KMS-11 (cell line): ENCODE data around the gene PLK1.

Experiments
- H2AFZ ChIP-seq: fragments of 200-600 bp; sonication (generic); 2 replicates; pipeline ENCODE4 v1.6.1; 2016; ENCODE audit warnings: antibody characterized with exemption, mixed run types, low read depth
- H3K27ac ChIP-seq: fragments of 200-600 bp; sonication (generic); 2 replicates; pipeline ENCODE4 v1.6.1; 2016; ENCODE audit warnings: mild to moderate bottlenecking, mixed run types
- H3K27me3 ChIP-seq: fragments of 200-600 bp; sonication (generic); 2 replicates; pipeline ENCODE4 v1.6.1; 2017; ENCODE audit warnings: mild to moderate bottlenecking, low read depth, mixed run types, moderate library complexity; ENCODE audit not compliant: insufficient read depth
- H3K36me3 ChIP-seq: fragments of 200-600 bp; sonication (generic); 2 replicates; pipeline ENCODE4 v1.6.1; 2017; ENCODE audit warnings: mild to moderate bottlenecking, mixed run types; ENCODE audit not compliant: insufficient read depth
- H3K4me1 ChIP-seq: fragments of 200-600 bp; sonication (generic); 2 replicates; pipeline ENCODE4 v1.6.1; 2016; ENCODE audit warnings: mild to moderate bottlenecking, low read depth, mixed run types; ENCODE audit not compliant: poor library complexity, severe bottlenecking
- H3K4me2 ChIP-seq: fragments of 200-600 bp; sonication (generic); 2 replicates; pipeline ENCODE4 v1.7.0; 2016; ENCODE audit warnings: mild to moderate bottlenecking, mixed run types
- H3K4me3 ChIP-seq: fragments of 200-600 bp; sonication (generic); IDR thresholded peaks from 2 replicates; pipeline ENCODE4 v1.6.1; 2017; ENCODE audit warnings: low read depth, low read length, mixed read lengths; ENCODE audit not compliant: insufficient read depth
- H3K79me2 ChIP-seq: fragments of 200-600 bp; sonication (generic); 2 replicates; pipeline ENCODE4 v1.6.1; 2016; ENCODE audit warnings: low read depth, mixed run types; ENCODE audit not compliant: insufficient read depth
- H3K9ac ChIP-seq: fragments of 200-600 bp; sonication (generic); 2 replicates; pipeline ENCODE4 v1.6.1; 2016; ENCODE audit warnings: mild to moderate bottlenecking, mixed run types
- H4K20me1 ChIP-seq: fragments of 200-600 bp; sonication (generic); 2 replicates; pipeline ENCODE4 v1.6.1; 2016; ENCODE audit warnings: mild to moderate bottlenecking, mixed run types; ENCODE audit not compliant: insufficient read depth
- CTCF ChIP-seq: fragments of 200-600 bp; sonication (generic); conservative IDR thresholded peaks from 2 replicates; pipeline ENCODE4 v1.6.1; 2017; ENCODE audit warnings: low read depth, mild to moderate bottlenecking, antibody characterized with exemption, low read length, moderate library complexity, mixed read lengths

Gene PLK1

GRCh38 chr16:23651943-23652468 lies 26.7 kb upstream of the PLK1 start:
- H3K27ac ChIP-seq, result no peak overlapping the region
- no peak overlapping the region for H3K4me2 ChIP-seq
- no peaks in the 10 kb centered on the region for H3K27me3 ChIP-seq
- no peak overlapping the region for H3K4me3 ChIP-seq
- no peak overlapping the region for H2AFZ ChIP-seq
- TF ChIP-seq CTCF, result no peak
- peaks cover 23% of the 10 kb centered on the region for H3K79me2 ChIP-seq
- H3K4me1 ChIP-seq, result peaks cover 9% of the 10 kb centered on the region
- H3K36me3 ChIP-seq, result 0 out of 2 replicates have a peak, but pooled peaks cover 8% of the 10 kb centered on the region
- H3K9ac ChIP-seq, result no peak overlapping the region
- no peaks in the 10 kb centered on the region for H4K20me1 ChIP-seq

GRCh38 chr16:23663918-23664317 lies 14.8 kb upstream of the PLK1 start:
- Histone ChIP-seq H3K4me2 (no peak overlapping the region), H3K9ac (no peak overlapping the region), H2AFZ (no peak overlapping the region), H3K79me2 (no peaks in the 10 kb centered on the region), H4K20me1 (no peaks in the 10 kb centered on the region), H3K36me3 (peaks cover 7% of the 10 kb centered on the region; the same call in 1 of the 2 replicates), H3K27me3 (no peaks in the 10 kb centered on the region), H3K4me1 (no peaks in the 10 kb centered on the region), H3K4me3 (no peak overlapping the region), H3K27ac (no peak overlapping the region)
- no peak for TF ChIP-seq CTCF

GRCh38 chr16:23666571-23667354 lies 11.9 kb upstream of the PLK1 start:
- Histone ChIP-seq H3K4me3 (no peak overlapping the region), H3K4me1 (no peaks in the 10 kb centered on the region), H3K4me2 (no peak overlapping the region), H3K36me3 (no peaks in the 10 kb centered on the region), H3K27me3 (no peaks in the 10 kb centered on the region), H3K27ac (no peak overlapping the region), H2AFZ (no peak overlapping the region), H3K9ac (no peak overlapping the region), H3K79me2 (no peaks in the 10 kb centered on the region), H4K20me1 (no peaks in the 10 kb centered on the region)
- TF ChIP-seq CTCF, result no peak

- Histone ChIP-seq H4K20me1 (no peaks in the 10 kb centered on the region), H3K4me1 (no peaks in the 10 kb centered on the region), H3K36me3 (no peaks in the 10 kb centered on the region), H3K9ac (no peak overlapping the region), H3K27ac (no peak overlapping the region), H3K4me3 (no peak overlapping the region), H3K79me2 (no peaks in the 10 kb centered on the region), H3K27me3 (no peaks in the 10 kb centered on the region), H2AFZ (no peak overlapping the region), H3K4me2 (no peak overlapping the region)
- no peak for TF ChIP-seq CTCF
Measured at GRCh38 chr16:23667355-23667659, 11.4 kb upstream of the PLK1 start.
